HEK293T (cell line): ENCODE data around the gene SLC17A8.
A peak's percentile ranks its signal among the peaks of the same experiment; 100 is the strongest.

Experiments
- CTCF ChIA-PET: fragments of 350-600 bp; formaldehyde crosslinking; extraction: SDS; loops from one replicate; lab custom pipeline; 2021; ENCODE audit warnings: antibody characterized with exemption, inconsistent platforms; lab: Yijun Ruan, JAX
- POLR2A ChIA-PET: fragments of 350-600 bp; formaldehyde crosslinking; extraction: SDS; loops from one replicate; lab custom pipeline; 2020; ENCODE audit warnings: antibody characterized with exemption, inconsistent platforms; lab: Yijun Ruan, JAX
- DNase-seq: peaks from one replicate; pipeline ENCODE4 v3.0.0; 2012; ENCODE audit warnings: mixed read lengths; ENCODE audit errors: extremely low spot score
- ARNT ChIP-seq: fragments of 450-650 bp; IDR thresholded peaks from 2 replicates; pipeline ENCODE4 v1.6.1; 2017; ENCODE audit warnings: mild to moderate bottlenecking
- BHLHE40 ChIP-seq: fragments of 450-650 bp; IDR thresholded peaks from 2 replicates; pipeline ENCODE4 v1.6.1; 2016; ENCODE audit warnings: mild to moderate bottlenecking, moderate library complexity, borderline replicate concordance
- CTBP1 ChIP-seq: fragments of 450-650 bp; IDR thresholded peaks from 2 replicates; pipeline ENCODE4 v1.6.1; 2016; ENCODE audit warnings: borderline replicate concordance
- ELF4 ChIP-seq: fragments of 450-650 bp; IDR thresholded peaks from 2 replicates; pipeline ENCODE4 v1.6.1; 2017; ENCODE audit warnings: antibody characterized with exemption
- FOXA1 ChIP-seq: fragments of 450-650 bp; IDR thresholded peaks from 2 replicates; pipeline ENCODE4 v1.6.1; 2016; ENCODE audit warnings: mild to moderate bottlenecking
- FOXK2 ChIP-seq: fragments of 450-650 bp; IDR thresholded peaks from 2 replicates; pipeline ENCODE4 v1.6.1; 2016; ENCODE audit warnings: mild to moderate bottlenecking
- FOXM1 ChIP-seq: fragments of 450-650 bp; IDR thresholded peaks from 2 replicates; pipeline ENCODE4 v1.6.1; 2017; ENCODE audit warnings: mild to moderate bottlenecking, borderline replicate concordance
- HDGF ChIP-seq: fragments of 450-650 bp; IDR thresholded peaks from 2 replicates; pipeline ENCODE4 v1.6.1; 2017; ENCODE audit warnings: antibody characterized with exemption, borderline replicate concordance
- L3MBTL2 ChIP-seq: fragments of 450-650 bp; conservative IDR thresholded peaks from 2 replicates; pipeline ENCODE4 v1.6.1; 2016; ENCODE audit warnings: mild to moderate bottlenecking
- LEF1 ChIP-seq: fragments of 450-650 bp; IDR thresholded peaks from 2 replicates; pipeline ENCODE4 v1.6.1; 2017; ENCODE audit warnings: mild to moderate bottlenecking, borderline replicate concordance
- NFRKB ChIP-seq: fragments of 450-650 bp; IDR thresholded peaks from 2 replicates; pipeline ENCODE4 v1.6.1; 2016; ENCODE audit warnings: mild to moderate bottlenecking, moderate library complexity
- PKNOX1 ChIP-seq: fragments of 450-650 bp; IDR thresholded peaks from 2 replicates; pipeline ENCODE4 v1.6.1; 2016
- SP1 ChIP-seq: fragments of 450-650 bp; IDR thresholded peaks from 2 replicates; pipeline ENCODE4 v1.6.1; 2017
- SUZ12 ChIP-seq: fragments of 450-650 bp; IDR thresholded peaks from 2 replicates; pipeline ENCODE4 v1.6.1; 2016; ENCODE audit warnings: mild to moderate bottlenecking
- TARDBP ChIP-seq: fragments of 450-650 bp; IDR thresholded peaks from 2 replicates; pipeline ENCODE4 v1.6.1; 2016
- ZNF384 ChIP-seq: fragments of 450-650 bp; IDR thresholded peaks from 2 replicates; pipeline ENCODE4 v1.6.1; 2016

SLC17A8 gene

GRCh38 chr12:100401660-100402059 lies 44.8 kb downstream of the SLC17A8 start:
- no peak for DNase-seq

GRCh38 chr12:100402763-100403162 lies 45.9 kb downstream of the SLC17A8 start:
- no peak for DNase-seq
- CTCF ChIA-PET: no interaction called here
- POLR2A ChIA-PET: no interaction called here
- TF ChIP-seq ARNT: no peak
- no peak for TF ChIP-seq SUZ12
- no peak for TF ChIP-seq TARDBP
- TF ChIP-seq FOXM1: no peak
- TF ChIP-seq L3MBTL2: no peak
- TF ChIP-seq ZNF384: no peak
- no peak for TF ChIP-seq PKNOX1

More at GRCh38 chr12:100401660-100402059, 44.8 kb downstream of the SLC17A8 start:
- ChIA-PET CTCF (interaction anchor here (0.5 to 1.4 kb wide), 2 partner anchors 9 to 348 kb away, joined by 3 to 4 read pairs; no protein-coding TSS in a partner anchor), POLR2A (no interaction called here)
- TF ChIP-seq SP1: no peak

GRCh38 chr12:100403446-100403845 lies 46.6 kb downstream of the SLC17A8 start:
- POLR2A ChIA-PET: no interaction called here
- TF ChIP-seq PKNOX1: no peak
- no peak for TF ChIP-seq SP1
- TF ChIP-seq BHLHE40: no peak
- no peak for TF ChIP-seq ELF4
- no peak for TF ChIP-seq HDGF
- no peak for TF ChIP-seq FOXK2
- no peak for TF ChIP-seq CTBP1
- no peak for TF ChIP-seq LEF1
- TF ChIP-seq SUZ12: no peak
- TF ChIP-seq ARNT: no peak
- no peak for TF ChIP-seq NFRKB
- TF ChIP-seq FOXA1: no peak
- TF ChIP-seq FOXM1: no peak
- TF ChIP-seq TARDBP: no peak
- CTCF ChIA-PET: interaction anchor here (1.3 kb wide), 1 partner anchor 44 kb away, joined by 3 read pairs; no protein-coding TSS in a partner anchor
- DNase-seq: no peak

- POLR2A ChIA-PET: no interaction called here
- CTCF ChIA-PET: interaction anchor here (0.5 to 2.3 kb wide), 37 partner anchors 9 to 181 kb away, joined by 3 to 20 read pairs (median 3); partner anchors contain the start of genes NR1H4 and SLC17A8
- TF ChIP-seq FOXK2 (no peak), LEF1 (no peak), BHLHE40 (no peak), PKNOX1 (no peak), SUZ12 (no peak), L3MBTL2 (no peak), ZNF384 (no peak)
- peak; percentile 70 for DNase-seq
Measured at GRCh38 chr12:100404769-100405407, 48.0 kb downstream of the SLC17A8 start.

- no peak for DNase-seq
- TF ChIP-seq BHLHE40 (no peak), ZNF384 (no peak), ARNT (no peak), TARDBP (no peak), HDGF (no peak), FOXK2 (no peak), NFRKB (no peak), PKNOX1 (no peak), LEF1 (no peak), SP1 (no peak), CTBP1 (no peak), L3MBTL2 (no peak), ELF4 (no peak), FOXM1 (no peak), FOXA1 (no peak), SUZ12 (no peak)
- CTCF ChIA-PET: interaction anchor here (2.1 kb wide), 1 partner anchor 8 kb away, joined by 20 read pairs; no protein-coding TSS in a partner anchor
- POLR2A ChIA-PET: no interaction called here
Measured at GRCh38 chr12:100413001-100413400, 56.1 kb downstream of the SLC17A8 start.

- CTCF ChIA-PET: interaction anchor here (2.1 kb wide), 1 partner anchor 10 kb away, joined by 20 read pairs; no protein-coding TSS in a partner anchor
- no peak for TF ChIP-seq SUZ12
- TF ChIP-seq ELF4: no peak
- TF ChIP-seq FOXK2: no peak
- no peak for TF ChIP-seq TARDBP
- no peak for DNase-seq
- POLR2A ChIA-PET: no interaction called here
Measured at GRCh38 chr12:100414739-100415138, 57.9 kb downstream of the SLC17A8 start.
